A673 (cell line): ENCODE measurements around the gene RFPL4A. TPM values are rescaled to one million over a fixed set of nuclear protein-coding genes. Genes with fewer than 3 reads are reported as not detected.
"Not testable (repeated sequence)": the region's sequence is repeated elsewhere in the genome, so short reads cannot be mapped to it uniquely, and the experiment has no call there.

ENCODE experiments used
- Bru-seq: library from RNA; stranded (reverse); fragments of 400-500 nt; gene quantifications from one replicate; lab custom pipeline; 2021; lab: Mats Ljungman, UMichigan
- BruChase-seq, 2 experiments: library from RNA; stranded (reverse); fragments of 400-500 nt; gene quantifications; one replicate each; lab custom pipeline; 2021; lab: Mats Ljungman, UMichigan
- BruUV-seq: library from RNA; stranded (reverse); fragments of 400-500 nt; replicated peaks from 2 replicates; lab custom pipeline; 2021; lab: Mats Ljungman, UMichigan
- CTCF ChIA-PET: fragments of 300-600 bp; sonication (Branson Sonifier 250); formaldehyde crosslinking; loops from one replicate; lab custom pipeline; 2022; ENCODE audit warnings: antibody characterized with exemption; lab: Charles Lee
- POLR2A ChIA-PET: fragments of 300-600 bp; sonication (Branson Sonifier 250); formaldehyde crosslinking; loops from one replicate; lab custom pipeline; 2022; ENCODE audit warnings: antibody characterized with exemption; ENCODE audit not compliant: low non-redundant PET; lab: Charles Lee
- DNase-seq: peaks from one replicate; pipeline ENCODE4 v3.0.0-alpha.2; 2015; ENCODE audit warnings: low spot score
- H3K27ac ChIP-seq: fragments of 200-600 bp; sonication (generic); 2 replicates; pipeline ENCODE4 v1.5.1; 2016; ENCODE audit warnings: mixed run types, low read depth, mild to moderate bottlenecking, mixed read lengths, antibody characterized with exemption, low read length; ENCODE audit not compliant: poor library complexity, severe bottlenecking
- H3K27me3 ChIP-seq: fragments of 200-600 bp; sonication (generic); replicated peaks from 2 replicates; pipeline ENCODE4 v1.6.1; 2017; ENCODE audit warnings: mixed run types, low read depth, mild to moderate bottlenecking, mixed read lengths, antibody characterized with exemption, low read length; ENCODE audit not compliant: insufficient read depth, poor library complexity
- H3K36me3 ChIP-seq: fragments of 200-600 bp; sonication (generic); 2 replicates; pipeline ENCODE4 v1.6.1; 2016; ENCODE audit warnings: mixed run types, mild to moderate bottlenecking, mixed read lengths, antibody characterized with exemption, low read length; ENCODE audit not compliant: insufficient read depth, poor library complexity, severe bottlenecking
- H3K4me1 ChIP-seq: fragments of 200-600 bp; sonication (generic); 2 replicates; pipeline ENCODE4 v1.6.1; 2017; ENCODE audit warnings: mixed run types, mild to moderate bottlenecking, mixed read lengths, antibody characterized with exemption, low read length; ENCODE audit not compliant: insufficient read depth, poor library complexity, severe bottlenecking
- H3K4me3 ChIP-seq: fragments of 200-600 bp; sonication (generic); 2 replicates; pipeline ENCODE4 v1.5.1; 2016; ENCODE audit warnings: low read depth, mixed run types, mild to moderate bottlenecking, mixed read lengths, low read length; ENCODE audit not compliant: poor library complexity, severe bottlenecking
- H3K9me3 ChIP-seq: fragments of 200-600 bp; sonication (generic); 2 replicates; pipeline ENCODE4 v1.6.1; 2016; ENCODE audit warnings: mixed run types, low read depth, mild to moderate bottlenecking, mixed read lengths, antibody characterized with exemption, low read length; ENCODE audit not compliant: poor library complexity, severe bottlenecking
- CTCF ChIP-seq: fragments of 300-800, 200-600 bp; sonication (generic); conservative IDR thresholded peaks from 2 replicates; pipeline ENCODE4 v1.5.1; 2017; ENCODE audit warnings: low read depth, mild to moderate bottlenecking, antibody characterized with exemption, low read length, moderate library complexity, mixed read lengths
- EZH2 ChIP-seq: fragments of 200-600 bp; sonication (generic); IDR thresholded peaks from 2 replicates; pipeline ENCODE4 v1.6.1; 2017; ENCODE audit warnings: borderline replicate concordance, low read depth, mild to moderate bottlenecking, mixed read lengths, antibody characterized with exemption, low read length; ENCODE audit not compliant: poor library complexity, severe bottlenecking
- intact Hi-C: fragments of 100-400 bp; cut with micrococcal nuclease; formaldehyde crosslinking; loops from one replicate; pipeline ENCODE4 v1.10.0; 2022; ENCODE audit not compliant: unreplicated experiment
- long read RNA-seq: library from polyadenylated mRNA; stranded (forward); transcript quantifications from one replicate; pipeline ENCODE4 v2.0.0, GENCODE V29; 2022
- total RNA-seq: library from RNA; stranded (reverse); gene quantifications from 2 replicates; pipeline ENCODE4 v1.2.3, GENCODE V29; 2021

The RFPL4A gene
- total RNA-seq (not detected in 2 replicates), Bru-seq, nascent RNA (not detected), BruChase-seq, experiment 1, labeled RNA remaining after a 2-hour chase (not detected), BruChase-seq, experiment 2, labeled RNA remaining after a 6-hour chase (not detected)
- long read RNA-seq: 0 reads

- intact Hi-C loops, H3K9me3 ChIP-seq, H3K4me1 ChIP-seq, H3K4me3 ChIP-seq, POLR2A ChIA-PET, CTCF ChIA-PET, H3K36me3 ChIP-seq, DNase-seq, H3K27ac ChIP-seq, BruUV-seq: not testable (repeated sequence)
- peaks cover 31% of the 10 kb centered on the region for H3K27me3 ChIP-seq
These were observed at the start of gene RFPL4A for GRCh38 chr19:55758797-55759196. Gene RFPL4A, plus strand, starts transcription at chr19:55759097. Its CDS starts 2,704 bp downstream, at chr19:55761801.

- POLR2A ChIA-PET: no interaction called here
- H3K36me3 ChIP-seq: no peaks in the 10 kb centered on the region
- H3K9me3 ChIP-seq: no peaks in the 10 kb centered on the region
- no peak overlapping the region for H3K4me3 ChIP-seq
- TF ChIP-seq EZH2 (no peak), CTCF (no peak)
- no peaks in the 10 kb centered on the region for H3K4me1 ChIP-seq
- intact Hi-C loops: no loop called here
- peaks cover 13% of the 10 kb centered on the region for H3K27me3 ChIP-seq
- CTCF ChIA-PET: interaction anchor here (0.6 kb wide), 1 partner anchor 208 kb away, joined by 5 read pairs; no protein-coding TSS in a partner anchor
- BruUV-seq: no TSS peak
- no peak for DNase-seq
- no peak overlapping the region for H3K27ac ChIP-seq
These were observed 47.2 kb upstream of the RFPL4A start for GRCh38 chr19:55711719-55712118.

- Histone ChIP-seq H3K4me3 (no peak overlapping the region), H3K36me3 (no peaks in the 10 kb centered on the region), H3K4me1 (no peaks in the 10 kb centered on the region), H3K27me3 (peaks cover 24% of the 10 kb centered on the region), H3K27ac (no peak overlapping the region), H3K9me3 (no peaks in the 10 kb centered on the region)
- POLR2A ChIA-PET: no interaction called here
- CTCF ChIA-PET: no interaction called here
- intact Hi-C loops: no loop called here
- BruUV-seq: no TSS peak
- DNase-seq: no peak
- TF ChIP-seq CTCF: no peak
- TF ChIP-seq EZH2: no peak
These were observed 45.9 kb upstream of the RFPL4A start for GRCh38 chr19:55712804-55713631.
